Measurements from ENCODE around the gene CD70. TPM values are rescaled to one million over a fixed set of nuclear protein-coding genes. Genes with fewer than 3 reads are reported as not detected.
A peak's percentile ranks its signal among the peaks of the same experiment; 100 is the strongest.

The CD70 gene
- total and polyA plus RNA-seq, 2 donors (not counting 1 experiment from before 2014, with no cell fraction given), result 23.9 to 49.1 TPM

- Mint-ChIP-seq H3K4me1 (peaks cover 52% of the 10 kb centered on the region), H3K9me3 (ENCODE audit: insufficient read depth) (no peaks in the 10 kb centered on the region), H3K27ac (peak overlapping the region; percentile 85), H3K27me3 (peaks cover 22% of the 10 kb centered on the region), H3K4me3 (peak overlapping the region; percentile 99)
- H3K4me2 ChIP-seq (replicated peaks; ENCODE audit: low read depth, low read length, poor library complexity, severe bottlenecking), result peak overlapping the region; percentile 81
- ChIA-PET POLR2A (interaction anchor here (0.6 to 2.0 kb wide), 8 partner anchors 10 to 87 kb away, joined by 3 to 19 read pairs (median 4); partner anchors contain the start of gene TNFSF9), CTCF (interaction anchor here (0.7 to 2.4 kb wide), 12 partner anchors 9 to 71 kb away, joined by 3 to 17 read pairs (median 6); no protein-coding TSS in a partner anchor)
- H3K4me1 ChIP-seq (ENCODE audit: control insufficient read depth in 2 of 2, insufficient read depth in 2 of 2, low read length in 2 of 2), result peaks cover 55 to 56% of the 10 kb centered on the region in 2 donors
- peak overlapping the region in 3 of 5 experiments; percentile 31 to 36 (median 36) for H3K4me3 ChIP-seq (ENCODE audit: control extremely low read depth in 1 of 5, extremely low read depth in 1 of 5, insufficient read depth in 1 of 5, low read depth in 2 of 5, low read length in 4 of 5)
- 2% methylated on average over 6 of the region's 9 CpGs for WGBS (ENCODE audit: insufficient coverage)
- H3K27me3 ChIP-seq (replicated peaks in 1 of 4; ENCODE audit: control extremely low read depth in 1 of 4, control insufficient read depth in 3 of 4, insufficient read depth in 4 of 4, low read length in 3 of 4), result peaks cover 0 to 33% (median 6%) of the 10 kb centered on the region in 4 experiments
- no peaks in the 10 kb centered on the region for H3K79me2 ChIP-seq (ENCODE audit: control insufficient read depth, insufficient read depth, low read length)
- no peaks in the 10 kb centered on the region for H3K9me3 ChIP-seq (ENCODE audit: control extremely low read depth in 1 of 3, control insufficient read depth in 2 of 3, insufficient read depth in 1 of 3, low read length in 2 of 3)
- H3K36me3 ChIP-seq (replicated peaks in 1 of 2; ENCODE audit: control extremely low read depth in 1 of 2, control insufficient read depth in 1 of 2, extremely low read depth in 1 of 2, insufficient read depth in 2 of 2, low read length in 1 of 2), result no peaks in the 10 kb centered on the region
- H4K20me1 ChIP-seq (ENCODE audit: control insufficient read depth, insufficient read depth, low read length, poor library complexity, severe bottlenecking), result no peaks in the 10 kb centered on the region
- peak; percentile 37 for ATAC-seq (ENCODE audit: low read depth)
- peak; percentile 73 for DNase-seq
- intact Hi-C loops (cut with micrococcal nuclease), result loop anchor here (1.0 to 2.0 kb wide), 4 partner anchors 11 to 66 kb away; no protein-coding TSS in a partner anchor
- TF ChIP-seq CTCF (IDR thresholded peaks at IDR 0.05), result no peak
- no peak for TF ChIP-seq EZH2 (IDR thresholded peaks at IDR 0.05; ENCODE audit: borderline replicate concordance, insufficient read depth, low read depth, low read length, poor library complexity, severe bottlenecking)
- peak overlapping the region; percentile 8 to 53 for H3K27ac ChIP-seq (ENCODE audit: low read length in 2 of 2)
- H2AFZ ChIP-seq (ENCODE audit: insufficient read depth, low read depth, low read length, poor library complexity, severe bottlenecking), result peak overlapping the region; percentile 4
- peak overlapping the region; percentile 60 for H3K9ac ChIP-seq (ENCODE audit: low read length)
Observed at GRCh38 chr19:6587998-6588507, 2.9 kb downstream of the CD70 start.
